Inferior parietal cortex (tissue), 1 donor: ENCODE results near the gene HOXB6.

Experiments used
- DNase-seq: peaks from one replicate; pipeline ENCODE4 v3.0.0-alpha.2; 2016; ENCODE audit errors: extremely low spot score

The HOXB6 gene

DNA sequence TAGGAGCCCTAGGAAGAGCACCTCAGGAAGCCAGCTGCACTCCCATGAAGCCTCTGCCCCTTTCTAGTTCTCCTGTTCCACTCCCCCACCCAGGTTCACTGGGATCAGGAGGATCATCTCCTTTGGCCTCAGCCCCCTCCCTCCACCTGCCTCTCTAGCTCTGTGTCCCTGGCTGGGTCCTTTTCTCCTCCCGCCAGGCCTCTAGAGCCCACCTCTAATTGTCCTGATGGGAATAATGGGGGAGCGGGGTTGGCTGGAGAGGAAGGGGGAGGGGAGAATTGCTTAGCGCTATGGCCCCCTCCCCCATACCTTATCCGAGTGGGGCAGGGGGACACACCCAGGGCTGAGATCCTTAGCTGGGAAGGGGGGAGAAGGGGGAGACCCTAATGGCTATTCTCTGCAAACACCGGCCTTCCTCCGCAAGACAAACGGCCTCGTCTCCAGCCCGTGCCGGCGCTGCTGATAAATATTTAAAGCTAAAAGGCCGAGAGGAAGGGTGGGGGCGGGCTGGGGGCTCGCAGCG lies 5.0 kb upstream of the HOXB6 start:
- DNase-seq, result no peak

GRCh38 chr17:48609033-48609432 lies 4.2 kb upstream of the HOXB6 start:
- no peak for DNase-seq

GRCh38 chr17:48608494-48608834 lies 3.7 kb upstream of the HOXB6 start:
- DNase-seq, result no peak

GRCh38 chr17:48606892-48607614 lies 2.3 kb upstream of the HOXB6 start:
- no peak for DNase-seq

GRCh38 chr17:48605991-48606891 lies 1.5 kb upstream of the HOXB6 start:
- DNase-seq, result no peak

GRCh38 chr17:48605409-48605919 lies 678 bp upstream of the HOXB6 start:
- DNase-seq, result no peak

DNA sequence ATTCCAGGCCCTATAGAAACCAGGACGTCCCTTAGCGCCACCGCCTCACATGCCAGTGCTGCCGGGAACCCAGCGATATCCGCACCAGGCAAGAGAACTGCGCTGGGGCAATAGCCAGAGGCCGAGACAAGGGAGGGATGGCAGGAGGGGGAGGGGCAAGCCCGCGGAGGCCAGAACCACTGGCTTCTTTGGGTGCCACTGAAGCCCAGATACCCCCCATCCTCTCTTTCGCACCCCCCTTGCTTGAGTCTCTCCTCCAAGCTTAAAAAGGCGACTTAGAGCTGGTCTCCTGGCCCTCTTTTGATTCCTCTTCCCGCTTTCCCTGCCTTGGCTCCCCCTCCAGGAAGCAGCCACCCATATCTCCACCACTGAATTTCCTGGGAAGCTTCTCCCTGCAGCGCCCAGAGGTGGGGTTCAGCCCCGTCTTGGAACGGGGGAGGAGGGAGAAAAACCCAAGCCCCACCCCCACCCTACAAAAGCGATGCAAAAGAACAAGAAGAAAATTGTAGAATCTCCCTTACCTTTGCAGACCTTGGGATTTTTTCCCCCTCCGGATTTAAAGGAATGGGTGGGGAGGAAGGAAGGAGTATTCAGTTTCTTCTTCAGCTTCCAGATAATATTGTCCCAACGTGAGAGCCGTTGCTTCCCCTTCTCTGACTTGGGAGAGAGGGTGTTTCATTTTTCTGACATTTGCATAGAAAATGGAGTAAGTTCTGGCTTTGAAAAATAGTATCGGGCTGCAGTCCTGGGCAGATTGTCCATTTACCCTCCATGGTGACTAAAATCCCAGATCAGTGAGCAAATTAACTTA lies 622 bp downstream of the HOXB6 start:
- DNase-seq, result no peak

DNA sequence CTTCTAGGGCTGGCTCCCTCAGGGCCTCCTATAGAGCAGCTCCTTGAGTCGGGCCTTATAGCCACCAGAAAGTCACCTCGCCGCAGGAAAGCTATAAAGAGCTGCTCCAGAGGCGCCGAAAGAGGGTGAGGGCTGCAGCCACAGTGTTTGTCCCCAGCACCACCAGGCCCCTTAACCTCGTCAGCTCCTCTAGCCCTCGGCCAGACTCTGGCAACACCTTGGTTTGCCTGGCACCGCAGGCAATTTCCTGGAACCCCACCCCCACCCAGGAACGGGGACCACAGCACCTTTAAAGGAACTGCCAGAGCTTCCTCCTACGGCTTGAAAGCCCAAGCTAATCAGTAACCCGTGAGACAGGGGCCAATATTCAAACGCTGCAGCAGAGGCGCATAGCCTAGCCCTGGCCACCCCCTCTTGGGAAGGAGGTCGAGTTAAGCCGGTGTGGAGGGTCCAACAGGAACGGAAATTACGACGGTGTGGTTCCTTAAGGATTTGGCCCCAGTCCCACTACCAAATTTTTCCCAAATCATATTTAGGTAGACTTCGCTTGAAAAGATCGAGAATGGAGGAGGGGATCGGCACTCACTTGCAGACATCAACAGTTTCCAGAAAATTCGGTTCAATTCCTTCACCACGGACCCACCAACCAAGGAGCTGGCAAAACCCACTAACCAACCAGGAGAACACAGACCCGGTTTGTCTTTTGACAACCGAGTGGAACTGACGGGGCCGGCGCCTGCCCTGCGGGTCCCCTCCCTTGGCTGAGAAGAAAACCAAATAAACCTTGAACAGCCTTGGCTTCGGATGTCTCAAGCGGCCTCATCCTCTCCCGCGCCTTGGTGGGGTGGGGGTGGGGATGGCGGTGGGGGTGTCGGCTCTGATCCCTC lies 3.0 kb downstream of the HOXB6 start:
- no peak for DNase-seq

DNA sequence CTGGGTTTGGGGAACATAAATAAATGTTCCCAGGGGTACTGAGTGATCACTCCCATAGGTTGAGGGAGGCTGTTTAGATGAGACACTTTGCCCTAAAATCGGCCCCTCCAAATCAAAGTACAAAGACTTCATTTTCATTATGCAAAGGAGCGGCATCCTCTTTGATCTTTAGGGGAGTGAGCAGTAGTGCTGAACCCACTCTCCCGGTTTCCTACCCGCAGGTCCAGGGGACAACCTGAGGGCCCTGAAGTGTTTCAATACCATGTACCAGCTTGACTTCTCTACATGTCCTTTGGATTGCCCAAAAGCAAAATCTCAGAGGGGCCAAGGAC lies 3.6 kb downstream of the HOXB6 start:
- DNase-seq, result no peak

- no peak for DNase-seq
Observed at GRCh38 chr17:48600244-48601098, 4.3 kb downstream of the HOXB6 start.

- no peak for DNase-seq
Observed at GRCh38 chr17:48599354-48599753, 5.4 kb downstream of the HOXB6 start.

GRCh38 chr17:48598736-48599135 lies 6.0 kb downstream of the HOXB6 start:
- DNase-seq, result no peak

GRCh38 chr17:48597778-48598631 lies 6.8 kb downstream of the HOXB6 start:
- no peak for DNase-seq

GRCh38 chr17:48597528-48597777 lies 7.3 kb downstream of the HOXB6 start:
- no peak for DNase-seq

- DNase-seq, result no peak
Observed at GRCh38 chr17:48596735-48597527, 7.9 kb downstream of the HOXB6 start.

- no peak for DNase-seq
Observed at GRCh38 chr17:48596000-48596734, 8.6 kb downstream of the HOXB6 start.

DNA sequence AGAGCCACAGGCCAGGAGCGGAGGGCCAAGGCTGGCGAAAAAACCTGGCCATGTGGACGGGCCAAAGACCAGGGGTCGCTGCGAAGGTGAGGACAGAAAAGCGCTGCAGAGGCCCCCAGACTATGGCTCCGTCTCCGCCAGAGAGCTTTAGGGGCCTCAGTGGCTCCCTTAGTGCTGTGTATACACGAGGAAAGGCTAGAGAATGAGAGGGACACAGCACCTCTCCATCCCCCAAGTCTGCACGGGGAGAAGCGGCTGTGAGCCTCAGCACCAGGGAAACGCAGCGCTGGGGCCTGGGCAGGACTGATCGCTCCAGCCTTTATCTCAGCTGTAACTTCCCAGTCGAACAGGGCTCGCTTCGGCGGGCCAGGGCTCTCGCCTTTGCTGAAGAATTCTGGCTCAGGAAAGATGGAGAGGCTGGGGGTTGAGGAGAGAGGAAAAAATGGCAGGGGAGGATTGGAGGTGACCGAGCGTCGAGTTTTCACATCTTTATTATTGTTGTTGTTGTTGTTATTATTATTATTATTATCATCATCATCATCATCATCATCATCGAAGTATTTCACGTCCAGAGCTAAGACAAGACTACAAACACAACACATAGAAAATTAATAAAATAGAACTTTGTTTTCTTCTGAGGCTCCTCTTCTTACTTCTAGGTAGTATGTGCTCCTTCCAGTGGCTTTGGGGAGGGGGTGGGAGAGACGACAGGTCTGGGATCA lies 9.3 kb downstream of the HOXB6 start:
- no peak for DNase-seq
